CD4-positive, alpha-beta T cell treated with Interleukin-4 for 1 hour (primary cell): ENCODE data around the gene CNN1.
"Not testable (repeated sequence)": the region's sequence is repeated elsewhere in the genome, so short reads cannot be mapped to it uniquely, and the experiment has no call there.

ENCODE experiments used
- DNase-seq, 2 donors: peaks; one replicate each; pipeline ENCODE4 v3.0.0-alpha.2; 2020 to 2022

Gene CNN1

DNA sequence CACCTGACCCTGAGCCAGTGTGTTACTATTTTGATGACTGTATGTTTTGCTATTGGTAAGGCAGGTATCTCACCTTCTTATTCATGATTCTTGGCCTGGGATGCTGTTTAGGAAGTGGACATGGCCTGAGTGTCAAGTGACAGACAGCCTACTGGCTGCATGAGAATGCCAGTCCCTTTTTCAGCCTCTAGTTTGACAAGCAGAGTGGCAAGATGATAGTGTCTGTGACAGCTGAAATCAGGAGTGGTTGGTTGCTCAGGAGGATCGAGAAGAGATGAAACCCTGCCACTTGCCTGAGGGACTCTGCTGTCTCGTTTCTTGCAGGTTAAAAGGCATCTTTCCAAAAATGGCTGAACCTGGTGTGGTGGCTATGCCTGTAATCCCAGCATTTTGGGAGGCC, 27.5 kb downstream of the CNN1 start:
- no peak for DNase-seq

- DNase-seq = no peak
Observed at GRCh38 chr19:11570039-11570462, 31.4 kb downstream of the CNN1 start.

DNA sequence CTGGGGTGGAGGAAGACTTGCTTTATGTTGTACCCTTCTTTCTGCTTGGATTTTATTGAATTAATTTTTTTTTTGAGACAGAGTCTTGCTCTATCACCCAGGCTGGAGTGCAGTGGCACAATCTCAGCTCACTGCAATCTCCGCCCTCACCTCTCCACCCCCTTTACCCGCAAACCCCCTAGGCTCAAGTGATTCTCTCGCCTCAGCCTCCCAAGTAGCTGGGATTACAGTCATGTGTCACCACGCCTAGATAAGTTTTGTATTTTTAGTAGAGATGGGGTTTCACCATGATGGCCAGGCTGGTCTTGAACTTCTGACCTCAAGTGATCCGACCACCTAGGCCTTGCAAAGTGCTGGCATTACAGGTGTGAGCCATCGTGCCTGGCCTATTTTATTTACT, 34.7 kb downstream of the CNN1 start:
- not testable (repeated sequence) for DNase-seq

GRCh38 chr19:11573763-11574162, 35.1 kb downstream of the CNN1 start:
- DNase-seq = not testable (repeated sequence)

DNA sequence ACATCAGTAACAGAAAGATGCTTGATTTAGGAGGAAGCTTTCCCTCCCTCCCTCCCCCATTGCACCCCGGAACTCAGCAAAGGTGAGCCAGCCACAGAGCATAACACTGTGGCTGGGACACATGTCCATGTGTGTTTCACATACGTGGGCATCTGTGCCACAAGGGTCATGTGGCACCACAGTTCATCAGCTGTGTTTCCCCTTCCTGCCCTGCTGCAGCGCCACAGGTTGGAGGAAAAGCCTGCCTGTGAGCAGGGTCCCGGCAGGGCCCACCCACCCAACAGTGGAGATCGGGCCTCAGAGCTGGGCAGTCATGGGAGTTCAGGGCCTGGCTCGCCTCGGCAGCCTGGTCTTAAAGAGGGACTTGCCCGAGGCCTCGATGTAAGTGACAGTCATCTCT, 36.0 kb downstream of the CNN1 start:
- peak in 1 of 2 donors; percentile 32 for DNase-seq

- no peak for DNase-seq
Observed at GRCh38 chr19:11576227-11576626, 37.6 kb downstream of the CNN1 start.

DNA sequence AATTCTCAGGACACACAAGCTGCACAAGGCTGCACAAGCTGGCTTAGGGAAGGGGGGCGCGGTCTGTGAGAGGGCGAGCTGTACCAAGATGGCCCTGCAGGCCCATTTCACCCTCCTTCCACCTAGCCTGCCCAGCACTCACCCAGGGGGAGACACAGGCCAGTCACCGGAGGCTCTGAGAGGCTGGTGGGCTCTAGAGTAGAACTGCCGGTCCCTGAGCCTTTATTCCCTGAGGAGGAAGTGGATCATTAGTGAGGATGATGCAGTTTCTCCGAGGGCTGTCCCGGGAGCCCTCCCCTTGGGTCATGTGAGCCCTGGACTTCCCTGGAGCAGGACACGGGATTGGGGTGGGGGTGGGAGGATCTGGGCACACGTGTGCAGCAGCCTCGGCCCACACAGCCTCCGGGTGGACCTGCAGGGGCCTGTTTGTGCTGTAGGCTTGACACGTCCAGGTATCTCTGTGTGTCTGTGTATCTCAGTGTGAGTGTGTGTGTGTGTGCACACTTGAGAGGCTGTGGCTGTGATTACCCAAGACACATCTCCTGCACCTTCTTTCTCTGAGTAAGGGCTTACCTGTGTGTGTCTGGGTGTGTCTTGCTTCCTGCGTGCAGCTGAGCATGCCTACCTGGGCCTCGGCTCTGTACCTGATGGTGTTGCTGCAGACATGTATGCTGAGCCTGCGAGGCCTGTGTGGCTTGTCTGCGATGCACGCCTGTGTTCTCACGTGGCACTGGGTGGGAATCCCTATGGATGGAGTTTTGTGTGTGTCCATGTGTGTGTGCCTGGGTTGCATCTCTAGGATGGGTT, 39.0 kb downstream of the CNN1 start, which contains the start of gene ACP5:
Gene ACP5 (minus strand): TSS at position 195 of the 807 bp plus-strand sequence. CDS start 328 bp downstream, outside the sequence.
- no peak for DNase-seq

- peak; percentile 26 to 41 for DNase-seq
Observed at GRCh38 chr19:11578258-11579142, 39.8 kb downstream of the CNN1 start.

- no peak for DNase-seq
Observed at GRCh38 chr19:11580116-11580515, 41.5 kb downstream of the CNN1 start.

DNA sequence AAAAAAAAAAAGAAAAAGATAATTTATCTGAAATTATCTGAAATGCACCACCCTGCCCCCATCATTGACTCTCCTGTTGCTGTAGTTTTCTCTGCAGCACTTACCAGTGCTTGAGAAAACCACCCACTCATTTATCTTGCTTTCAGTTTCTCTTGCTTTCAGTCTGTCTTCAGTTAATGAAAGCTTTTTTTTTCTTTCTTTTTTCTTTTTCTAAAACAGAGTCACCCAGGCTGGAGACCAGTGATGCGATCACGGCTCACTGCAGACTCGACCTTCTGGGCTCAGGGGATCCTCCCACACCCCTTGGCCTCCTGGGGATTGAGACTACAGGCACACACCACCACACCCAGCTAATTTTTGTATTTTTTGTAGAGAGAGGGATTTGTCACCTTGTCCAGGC, 43.1 kb downstream of the CNN1 start:
- DNase-seq = peak; percentile 58 to 81

GRCh38 chr19:11586331-11586730, 47.7 kb downstream of the CNN1 start:
- DNase-seq = no peak

DNA sequence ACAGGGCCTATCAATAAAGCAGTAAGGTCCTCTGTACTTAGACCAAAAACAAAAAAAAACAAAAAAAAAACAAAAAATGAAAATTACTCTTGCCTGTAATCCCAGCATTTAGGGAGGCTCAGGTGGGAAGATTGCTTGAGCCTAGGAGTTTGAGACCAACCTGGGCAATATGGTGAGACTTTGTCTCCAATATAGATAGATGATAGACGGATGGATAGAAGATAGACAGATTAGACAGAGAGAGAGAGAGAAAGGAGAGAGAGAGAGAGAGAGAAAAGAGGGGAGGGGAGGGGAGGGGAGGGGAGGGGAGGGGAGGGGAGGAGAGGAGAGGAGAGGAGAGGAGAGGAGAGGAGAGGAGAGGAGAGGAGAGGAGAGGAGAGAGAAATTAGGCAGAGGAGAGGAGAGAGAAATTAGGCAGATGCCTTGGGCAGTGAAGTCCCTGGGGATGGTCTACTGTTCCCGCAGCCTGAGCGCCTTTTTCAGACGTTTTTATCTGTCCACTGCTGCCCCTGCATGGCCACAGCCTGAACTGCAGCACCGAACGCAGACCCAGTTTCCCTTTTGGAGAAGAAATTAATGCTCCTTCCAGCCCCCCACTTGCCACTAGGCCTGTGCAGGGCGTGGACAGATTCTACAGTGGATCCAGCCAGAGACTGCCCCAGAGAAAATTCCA, 48.8 kb downstream of the CNN1 start:
- DNase-seq = peak; percentile 81 to 82

DNA sequence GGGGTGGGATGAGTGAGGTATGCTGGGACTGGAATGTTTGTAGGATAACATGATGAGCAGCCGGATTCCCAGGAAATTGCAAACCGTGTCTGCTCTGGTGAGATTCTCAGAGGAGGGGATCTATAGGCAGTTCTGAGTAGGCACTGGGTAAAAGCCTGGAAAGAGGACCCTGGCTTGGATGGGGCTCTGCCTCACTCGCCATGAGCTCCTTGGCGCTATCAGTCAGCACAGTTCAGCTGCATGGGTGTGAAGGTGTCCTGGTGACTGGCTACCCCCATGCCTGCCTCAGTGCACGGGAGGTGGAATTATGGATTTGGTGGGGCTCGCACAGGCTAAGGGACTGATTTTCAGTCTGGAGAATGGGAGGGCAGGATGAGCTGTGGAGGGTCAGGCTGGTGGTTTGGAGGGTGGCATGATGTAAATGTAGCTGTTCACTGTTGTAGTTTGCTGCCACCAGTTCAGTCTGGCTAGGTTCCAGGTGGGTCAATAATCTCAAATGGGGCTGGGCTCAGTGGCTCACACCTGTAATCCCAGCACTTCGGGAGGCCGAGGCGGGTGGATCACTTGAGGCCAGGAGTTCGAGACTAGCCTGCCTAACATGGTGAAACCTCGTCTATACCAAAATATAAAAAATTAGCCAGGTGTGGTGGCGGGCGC, 49.5 kb downstream of the CNN1 start:
- DNase-seq = no peak

GRCh38 chr19:11594084-11594483, 55.4 kb downstream of the CNN1 start:
- no peak for DNase-seq

GRCh38 chr19:11596156-11596555, 57.5 kb downstream of the CNN1 start:
- DNase-seq = no peak

DNA sequence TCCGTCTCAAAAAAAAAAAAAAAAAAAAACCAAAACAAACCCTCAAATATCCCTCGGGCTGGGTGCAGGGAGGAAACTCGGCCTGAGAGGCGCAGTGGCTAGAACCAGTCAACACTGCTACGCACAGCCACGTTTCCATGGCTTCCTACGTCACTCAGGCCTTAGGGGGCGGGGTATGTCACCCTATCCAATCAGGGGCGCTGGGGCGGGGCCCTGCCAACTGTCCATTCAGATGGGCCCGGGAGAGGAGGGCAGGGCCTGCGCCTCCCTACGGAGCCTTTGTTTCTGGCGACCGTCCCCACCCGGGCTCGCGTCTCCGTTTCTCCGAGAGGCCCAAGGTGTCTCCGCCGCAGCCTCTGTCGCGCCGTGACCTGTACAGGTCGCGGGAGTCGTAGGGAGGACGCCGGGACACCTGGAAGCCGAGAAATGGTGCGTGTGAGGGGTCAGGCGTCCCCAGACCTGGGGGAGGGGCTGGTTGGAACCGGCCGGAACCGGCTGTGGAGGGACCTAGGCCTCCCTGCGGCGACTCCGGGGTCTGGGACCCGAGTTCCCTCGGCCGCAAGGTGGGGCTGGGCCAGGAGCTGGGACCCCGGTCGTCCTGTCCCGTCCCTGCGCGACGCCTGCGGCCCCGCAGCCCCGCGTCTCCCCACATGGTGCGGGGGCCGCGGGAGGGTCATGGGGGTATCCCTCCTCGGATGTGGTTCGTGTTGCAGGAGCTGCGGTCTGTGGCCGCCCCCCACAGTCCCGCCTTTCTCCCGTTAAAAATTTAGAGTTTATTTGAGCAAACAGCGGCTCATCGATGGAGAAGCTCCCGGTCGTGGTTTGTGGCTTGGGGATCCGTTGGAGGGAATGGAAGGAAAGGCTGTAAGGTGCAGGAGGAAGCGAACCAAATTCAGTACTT, 58.8 kb downstream of the CNN1 start, which contains the start of gene ZNF627:
Gene ZNF627 (plus strand): TSS at position 282 of the 901 bp plus-strand sequence. CDS start 145 bp downstream, at position 427.
- DNase-seq = peak; percentile 98 to 99

- DNase-seq = no peak
Observed at GRCh38 chr19:11598103-11598483, 59.4 kb downstream of the CNN1 start.

GRCh38 chr19:11598746-11599145, 60.1 kb downstream of the CNN1 start:
- no peak for DNase-seq

DNA sequence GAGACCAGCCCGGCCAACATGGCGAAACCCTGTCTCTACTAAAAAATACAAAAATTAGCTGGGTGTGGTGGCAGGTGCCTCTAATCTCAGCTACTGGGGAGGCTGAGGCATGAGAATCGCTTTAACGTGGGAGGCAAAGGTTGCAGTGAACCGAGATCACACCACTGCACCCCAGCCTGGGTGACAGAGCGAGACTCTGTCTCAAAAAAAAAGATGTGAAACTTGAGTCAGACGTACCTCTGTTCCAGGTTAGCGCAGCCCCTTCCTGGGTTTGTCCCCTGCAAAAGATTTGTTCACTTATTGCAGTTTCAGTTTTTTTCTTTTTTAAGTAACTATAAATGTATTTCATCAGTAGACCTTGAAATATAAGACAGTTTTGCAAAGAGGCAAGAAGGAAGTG, 61.1 kb downstream of the CNN1 start:
- DNase-seq = not testable (repeated sequence)
